SHP77 (cell line): Measurements from ENCODE around the gene KANK4.
"Not testable (repeated sequence)": the region's sequence is repeated elsewhere in the genome, so short reads cannot be mapped to it uniquely, and the experiment has no call there.

ENCODE experiments used
- DNase-seq, 2 experiments: peaks; one replicate each; lab custom pipeline; 2025; lab: John Stamatoyannopoulos, UW

KANK4 gene

DNA sequence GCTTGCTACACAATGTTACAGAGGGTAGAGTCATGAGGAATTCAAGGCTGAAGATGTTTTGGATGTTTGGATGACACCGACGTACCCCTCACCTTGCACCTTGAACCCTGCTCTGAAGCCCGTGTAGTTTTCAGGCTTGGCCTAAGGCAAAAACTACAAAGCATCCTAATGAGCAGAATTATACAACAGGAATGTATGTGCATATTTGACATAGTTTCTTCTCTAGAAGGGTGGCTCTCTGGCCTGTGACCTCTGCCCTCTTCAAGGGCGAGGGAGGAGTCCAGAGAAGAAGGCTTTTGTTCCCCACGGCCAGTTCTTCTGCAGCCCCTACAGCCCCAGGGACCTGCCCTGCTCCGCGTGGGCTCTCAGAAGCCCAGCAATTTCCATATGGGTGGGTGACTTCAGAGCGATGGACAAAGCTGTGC lies 81.3 kb downstream of the KANK4 start:
- no peak for DNase-seq

DNA sequence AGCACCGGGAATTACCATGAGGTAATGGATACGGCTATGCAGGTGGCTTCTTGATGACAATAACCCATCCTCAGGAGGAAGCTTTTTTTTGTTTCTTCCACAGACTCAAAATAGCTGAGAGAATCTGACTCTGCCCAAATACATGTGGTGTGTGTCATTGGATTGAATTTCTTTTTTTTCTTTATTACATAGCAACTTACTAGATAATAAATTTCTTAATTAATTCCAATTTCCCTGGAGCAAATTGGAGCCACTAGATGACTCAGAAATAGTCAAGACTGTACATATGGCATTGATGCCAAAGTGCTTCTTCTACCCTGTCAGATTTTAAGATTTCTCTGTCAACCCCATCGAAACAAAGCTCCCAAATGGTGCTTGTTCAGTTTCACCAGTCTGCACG lies 81.9 kb downstream of the KANK4 start:
- DNase-seq: no peak

DNA sequence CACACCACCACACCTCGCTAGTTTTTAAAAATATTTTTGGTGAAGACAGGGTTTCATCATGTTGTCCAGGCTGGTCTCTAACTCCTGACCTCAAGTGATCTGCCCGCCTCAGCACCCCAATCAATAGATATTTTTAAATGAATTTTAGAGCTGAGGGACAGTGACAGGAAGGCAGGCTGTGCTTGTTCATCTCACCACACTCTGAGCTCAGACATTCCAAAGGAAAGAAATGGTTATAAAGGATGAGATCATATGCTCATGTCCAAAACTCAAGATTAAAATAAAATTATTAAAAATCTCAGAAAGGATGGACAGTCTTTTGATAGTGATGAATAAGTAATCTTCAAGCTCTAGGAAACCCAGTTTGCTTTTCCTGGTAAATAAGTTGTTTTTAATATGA lies 83.7 kb downstream of the KANK4 start:
- DNase-seq: no peak

DNA sequence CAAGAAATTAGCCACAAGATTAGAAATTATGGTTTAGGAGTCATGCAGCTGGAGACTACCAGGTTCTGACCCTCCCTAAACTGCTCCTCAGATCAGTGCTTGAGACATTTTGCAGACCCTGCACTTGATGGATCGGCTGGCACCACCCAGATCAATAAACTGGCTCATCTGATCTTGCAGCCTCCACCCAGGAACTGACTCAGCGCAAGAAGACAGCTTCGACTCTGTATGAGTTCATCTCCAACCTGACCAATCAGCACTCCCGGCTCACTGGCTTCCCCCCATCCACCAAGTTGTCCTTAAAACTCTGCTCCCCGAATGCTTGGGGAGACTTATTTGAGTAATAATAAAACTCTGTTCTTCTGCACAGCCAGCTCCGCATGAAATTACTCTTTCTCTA lies 84.5 kb downstream of the KANK4 start:
- DNase-seq: no peak

DNA sequence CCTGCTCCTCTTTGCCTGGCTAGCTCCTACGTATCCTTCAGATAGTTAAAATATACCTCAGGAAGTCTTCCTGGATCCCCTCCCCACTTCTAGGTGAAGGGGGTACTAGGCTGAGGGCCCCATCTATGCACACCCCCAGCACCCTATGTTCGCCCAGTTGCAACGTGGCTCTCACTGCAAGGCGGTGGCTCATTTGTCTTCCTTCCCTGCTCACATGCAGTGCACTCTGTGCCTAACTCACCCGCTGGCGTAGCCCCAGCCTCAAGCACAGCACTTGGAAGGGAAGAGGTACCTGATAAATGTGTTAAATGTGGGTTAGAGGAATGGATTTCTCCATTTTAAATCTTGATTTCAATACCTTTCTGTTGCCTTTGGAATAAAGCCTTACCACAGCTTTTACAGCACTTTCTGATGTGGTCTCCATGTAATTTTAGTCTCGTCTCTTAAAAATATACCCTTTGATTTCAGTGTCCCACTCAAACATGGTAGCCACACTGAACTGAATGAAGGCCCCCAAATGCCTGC lies 85.2 kb downstream of the KANK4 start:
- DNase-seq: no peak

DNA sequence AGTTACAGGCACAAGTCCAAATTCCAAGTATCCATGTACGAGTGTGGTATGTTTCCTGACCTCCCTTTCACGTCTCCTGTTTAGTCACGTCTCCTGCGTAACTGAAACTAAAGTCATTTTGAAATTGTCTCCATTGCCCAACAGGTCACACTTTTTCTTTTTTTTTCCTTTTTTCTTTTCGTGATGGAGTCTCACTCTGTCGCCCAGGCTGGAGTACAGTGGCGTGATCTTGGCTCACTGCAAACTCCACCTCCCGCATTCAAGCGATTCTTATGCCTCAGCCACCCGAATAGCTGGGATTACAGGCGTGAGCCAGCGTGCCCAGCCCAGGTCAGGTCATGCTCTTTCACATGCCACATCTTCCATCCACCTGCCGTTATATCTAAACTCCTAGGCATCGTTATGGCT lies 86.4 kb downstream of the KANK4 start:
- DNase-seq: no peak

DNA sequence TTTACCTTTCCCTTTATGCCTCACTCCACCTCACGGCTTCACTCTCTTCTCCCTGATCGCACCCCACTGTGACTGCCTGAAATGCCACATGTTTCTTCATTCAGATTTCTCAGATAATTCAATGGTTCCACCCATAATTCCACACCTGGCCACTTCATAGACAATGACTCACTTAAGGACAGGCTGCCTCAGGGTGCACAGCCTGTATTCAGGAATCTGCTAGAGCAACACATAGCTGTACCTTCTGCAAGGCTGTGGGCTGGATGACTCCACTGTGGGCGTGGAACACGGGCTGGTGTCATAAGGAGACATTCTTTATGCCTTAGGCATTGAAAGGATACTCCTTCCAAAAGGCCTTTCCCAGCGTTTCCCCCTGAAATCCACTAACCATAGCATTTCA lies 88.5 kb downstream of the KANK4 start:
- peak in 1 of 2 experiments; percentile 4 for DNase-seq

DNA sequence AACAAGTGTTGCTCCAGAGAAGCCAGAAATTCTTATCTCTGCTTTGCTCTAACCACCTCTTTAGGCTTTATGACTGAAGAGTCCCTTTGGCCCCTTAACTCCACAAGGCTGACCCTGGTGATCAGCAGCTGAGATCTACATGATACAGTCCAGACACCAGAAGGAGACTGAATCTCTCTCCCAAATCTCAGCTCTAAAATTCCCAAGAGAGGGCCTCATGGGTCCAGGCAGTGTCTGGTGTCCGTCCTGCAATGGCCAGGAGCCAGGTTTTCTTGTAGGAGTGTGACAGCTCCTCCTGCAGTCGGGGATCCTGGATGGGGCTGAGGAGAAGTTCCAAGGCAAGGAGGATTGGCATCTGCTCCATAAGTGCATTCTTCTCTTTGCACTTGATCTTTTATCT lies 89.3 kb downstream of the KANK4 start:
- DNase-seq: no peak

DNA sequence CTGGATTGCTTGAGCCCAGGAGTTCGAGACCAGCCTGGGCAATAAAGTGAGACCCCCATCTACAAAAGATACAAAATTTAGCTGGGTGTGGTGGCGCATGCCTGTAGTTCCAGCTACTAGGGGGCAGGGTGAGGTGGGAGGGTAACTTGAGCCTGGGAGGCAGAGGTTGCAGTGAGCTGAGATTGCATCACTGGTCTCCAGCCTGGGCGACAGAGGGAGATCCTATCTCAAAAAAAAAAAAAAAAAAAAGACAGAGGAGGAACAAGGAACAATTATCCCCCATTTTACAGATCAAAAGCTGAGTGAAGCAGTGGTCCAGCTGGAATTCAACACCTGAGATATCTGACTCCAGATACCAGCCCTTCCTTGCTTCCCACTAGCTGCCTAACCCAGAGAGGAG lies 89.8 kb downstream of the KANK4 start:
- DNase-seq: no peak

DNA sequence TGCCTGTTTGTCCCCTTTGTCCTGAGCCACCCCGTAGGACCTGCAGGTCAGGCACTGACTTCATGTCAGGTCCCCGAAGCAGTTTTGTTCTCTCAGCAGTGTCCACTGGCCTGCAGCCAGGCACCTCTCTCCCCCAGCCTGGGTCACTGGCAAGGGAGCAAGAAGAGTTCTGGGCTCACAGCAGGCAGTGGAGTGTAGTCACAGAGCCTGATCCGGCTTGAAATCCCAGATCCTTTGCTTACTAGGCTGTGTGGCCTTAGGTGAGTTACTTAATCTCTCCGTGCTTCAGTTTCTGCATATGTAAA lies 90.4 kb downstream of the KANK4 start:
- no peak for DNase-seq

DNA sequence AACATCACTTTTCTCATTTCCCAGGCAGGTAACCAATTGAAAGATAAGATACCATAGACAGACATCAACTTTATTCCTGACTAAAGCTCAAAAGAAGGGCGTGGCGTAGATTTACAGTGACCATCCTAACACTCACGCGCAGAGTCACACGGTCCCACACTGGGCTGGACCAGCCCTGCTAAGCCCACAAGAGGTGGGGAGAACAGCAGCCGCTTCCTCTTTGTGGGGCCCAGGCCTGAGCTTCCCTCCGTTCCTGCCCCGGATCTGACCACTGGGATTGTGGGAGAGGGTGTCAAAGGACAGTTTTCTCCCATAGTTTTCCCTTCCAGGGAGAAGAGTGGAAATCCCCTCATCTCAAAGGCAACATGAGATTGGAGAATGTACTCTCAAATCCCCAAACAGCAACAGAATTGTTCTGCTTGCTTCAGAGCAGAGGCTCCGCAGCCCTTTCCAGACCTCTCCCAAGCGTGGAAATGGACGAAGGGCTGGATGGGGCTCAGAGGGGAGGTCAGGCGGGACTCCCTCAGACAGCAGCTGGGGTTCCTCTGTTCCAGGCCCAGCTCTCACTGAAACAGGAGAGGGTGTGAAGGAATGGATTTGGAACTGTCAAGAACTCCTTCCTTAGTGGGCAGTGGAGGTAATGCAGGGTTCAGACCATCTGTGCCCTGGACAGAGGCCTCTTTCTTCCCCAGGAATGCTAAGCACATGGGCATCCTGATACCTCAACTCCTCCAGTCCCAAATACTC lies 90.9 kb downstream of the KANK4 start:
- no peak for DNase-seq

DNA sequence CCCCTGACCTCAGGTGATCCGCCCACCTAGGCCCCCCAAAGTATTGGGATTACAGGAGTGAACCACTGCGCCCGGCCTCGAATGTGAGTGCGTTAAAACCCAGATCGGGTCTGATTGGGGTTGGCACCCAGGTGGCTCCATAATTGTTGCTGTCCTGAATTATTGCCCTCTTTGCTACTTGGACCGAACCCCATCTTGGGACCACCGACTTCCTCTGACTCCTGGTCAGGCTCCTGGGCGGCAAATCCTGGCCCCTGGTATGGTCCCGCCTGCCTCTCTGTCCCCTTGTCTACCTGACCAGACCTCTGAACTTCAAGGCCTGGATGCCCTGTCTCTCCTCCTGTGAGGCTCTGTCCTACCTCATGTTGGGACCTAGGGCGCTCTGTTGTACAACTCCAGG lies 91.7 kb downstream of the KANK4 start:
- no peak for DNase-seq

DNA sequence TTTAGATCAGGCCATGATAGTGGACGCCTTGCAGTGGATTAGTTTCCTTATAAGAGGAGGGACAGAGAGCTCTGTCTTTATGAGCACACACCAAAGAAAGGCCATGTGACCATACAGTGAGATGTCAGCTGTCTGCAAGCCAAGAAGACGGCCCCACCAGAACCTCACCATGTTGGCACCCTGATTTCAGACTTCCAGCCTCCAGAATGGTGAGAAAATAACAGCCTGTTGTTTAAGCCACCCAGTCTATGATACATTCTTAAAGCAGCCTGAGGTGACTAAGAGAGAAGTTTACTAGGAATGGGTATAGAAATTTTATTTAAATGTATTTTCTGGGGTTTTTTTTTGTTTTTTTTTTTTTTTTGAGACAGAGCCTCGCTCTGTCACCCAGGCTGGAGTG lies 95.1 kb downstream of the KANK4 start:
- no peak for DNase-seq

DNA sequence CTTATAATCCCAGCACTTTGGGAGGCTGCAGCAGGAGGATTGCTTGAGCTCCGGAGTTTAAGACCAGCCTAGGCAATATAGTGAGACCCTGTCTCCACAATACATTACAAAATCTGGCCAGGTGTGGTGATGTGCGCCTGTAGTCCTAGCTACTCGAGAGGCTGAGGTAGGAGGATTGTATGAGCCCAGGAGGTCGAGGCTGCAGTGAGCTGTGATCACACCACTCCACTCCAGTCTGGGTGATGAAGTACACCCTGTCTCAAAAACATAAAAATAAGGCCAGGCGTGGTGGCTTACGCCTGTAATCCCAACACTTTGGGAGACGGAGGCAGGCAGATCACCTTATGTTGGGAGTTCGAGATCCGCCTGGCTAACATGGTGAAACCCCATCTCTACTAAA lies 96.9 kb downstream of the KANK4 start:
- DNase-seq: no peak

DNA sequence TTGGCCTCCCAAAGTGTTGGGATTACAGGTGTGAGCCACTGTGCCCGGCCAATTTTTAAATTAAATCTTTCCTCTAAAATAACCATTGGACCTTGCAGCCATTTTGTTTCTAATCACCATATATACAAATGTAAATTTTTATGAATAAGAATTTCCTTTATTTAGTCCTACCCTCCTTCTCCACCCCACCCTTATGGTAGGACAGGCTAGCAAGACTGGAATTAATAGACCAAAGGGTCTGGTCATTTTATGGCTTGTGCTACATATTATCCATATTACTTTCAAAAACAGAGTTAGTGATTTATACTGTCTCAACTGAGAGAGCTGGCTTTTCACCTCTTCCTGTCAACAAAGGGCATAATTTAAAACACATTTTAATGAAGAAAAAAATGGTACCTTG lies 98.1 kb downstream of the KANK4 start:
- no peak for DNase-seq

DNA sequence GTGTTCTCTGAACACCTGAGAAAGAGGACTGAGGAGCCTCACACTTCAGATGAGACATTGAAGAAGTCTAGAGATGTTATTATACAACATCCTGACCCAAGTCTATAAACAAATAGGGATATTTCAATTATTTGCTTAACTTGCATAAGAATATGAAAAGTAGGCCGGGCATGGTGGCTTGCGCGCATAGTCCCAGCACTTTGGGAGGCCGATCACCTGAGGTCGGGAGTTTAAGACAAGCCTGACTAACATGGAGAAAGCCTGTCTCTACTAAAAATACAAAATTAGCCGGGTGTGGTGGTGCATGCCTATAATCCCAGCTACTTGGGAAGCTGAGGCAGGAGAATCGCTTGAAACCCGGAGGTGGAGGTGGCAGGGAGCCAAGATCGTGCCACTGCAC lies 98.8 kb downstream of the KANK4 start:
- DNase-seq: not testable (repeated sequence)

DNA sequence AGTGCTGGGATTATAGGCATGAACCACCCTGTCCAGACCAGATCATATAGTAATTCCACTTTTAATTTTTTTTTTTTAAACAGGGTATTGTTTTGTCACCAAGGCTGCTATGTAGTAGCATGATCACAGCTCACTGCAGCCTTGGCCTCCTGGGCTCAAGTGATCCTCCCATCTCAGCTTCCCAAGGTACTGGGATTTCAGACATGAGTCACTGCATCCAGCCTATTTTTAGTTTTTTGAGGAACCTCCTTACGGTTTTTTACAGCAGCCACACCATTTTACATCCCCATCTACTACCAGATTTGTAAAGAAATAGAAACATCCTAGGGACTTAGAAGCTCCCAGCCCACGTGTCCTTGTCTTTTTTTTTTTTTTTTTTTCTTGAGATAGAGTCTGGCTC lies 100.6 kb downstream of the KANK4 start:
- no peak for DNase-seq

DNA sequence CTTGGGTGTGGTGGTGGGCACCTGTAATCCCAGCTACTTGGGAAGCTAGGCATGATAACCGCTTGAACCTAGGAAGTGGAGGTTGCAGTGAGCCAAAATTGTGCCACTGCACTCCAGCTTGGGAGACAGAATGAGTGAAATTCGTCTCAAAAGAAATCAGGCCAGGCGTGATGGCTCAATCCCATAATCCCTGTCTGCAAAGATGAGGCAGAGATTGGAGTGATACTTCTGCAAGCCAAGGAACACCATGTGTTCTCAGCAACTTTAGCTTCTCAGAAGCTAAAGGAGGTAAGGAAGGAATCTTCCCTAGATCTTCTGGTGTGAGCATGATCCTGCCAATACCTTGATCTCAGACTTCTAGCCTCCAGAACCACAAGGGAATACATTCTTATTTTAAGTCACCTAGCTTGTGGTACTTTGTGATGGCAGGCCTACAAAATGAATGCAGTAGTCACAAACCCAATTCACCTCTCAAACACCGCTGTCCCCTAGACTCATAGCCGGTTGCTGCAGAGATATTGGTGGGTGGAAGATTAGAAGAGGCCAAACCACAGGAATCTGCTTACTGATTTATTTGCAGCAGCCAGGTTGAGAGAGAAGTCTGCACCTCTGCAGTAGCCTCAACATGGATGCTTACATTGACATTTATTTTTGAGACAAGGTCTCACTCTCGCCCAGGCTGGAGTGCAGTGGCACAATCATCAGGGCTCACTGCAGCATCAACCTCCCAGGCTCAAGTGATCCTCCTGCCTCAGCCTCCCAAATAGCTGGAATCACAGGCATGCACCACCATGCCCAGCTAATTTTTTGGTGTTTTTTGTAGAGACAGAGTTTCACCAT lies 105.9 kb downstream of the KANK4 start:
- DNase-seq: no peak

DNA sequence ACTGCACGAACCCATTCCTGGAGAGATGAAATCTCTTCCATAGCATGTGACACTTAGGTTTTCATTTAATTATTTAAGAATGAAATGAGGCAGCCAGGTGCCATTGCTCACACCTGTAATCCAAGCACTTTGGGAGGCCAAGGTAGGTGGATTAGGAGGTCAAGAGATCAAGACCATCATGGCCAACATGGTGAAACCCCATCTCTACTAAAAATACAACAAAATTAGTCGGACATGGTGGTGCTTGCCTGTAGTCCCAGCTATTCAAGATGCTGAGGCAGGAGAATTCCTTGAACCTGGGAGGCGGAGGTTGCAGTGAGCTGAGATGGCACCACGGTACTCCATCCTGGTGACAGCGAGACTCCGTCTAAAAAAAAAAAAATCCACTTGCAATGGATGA lies 106.8 kb downstream of the KANK4 start:
- DNase-seq: no peak

DNA sequence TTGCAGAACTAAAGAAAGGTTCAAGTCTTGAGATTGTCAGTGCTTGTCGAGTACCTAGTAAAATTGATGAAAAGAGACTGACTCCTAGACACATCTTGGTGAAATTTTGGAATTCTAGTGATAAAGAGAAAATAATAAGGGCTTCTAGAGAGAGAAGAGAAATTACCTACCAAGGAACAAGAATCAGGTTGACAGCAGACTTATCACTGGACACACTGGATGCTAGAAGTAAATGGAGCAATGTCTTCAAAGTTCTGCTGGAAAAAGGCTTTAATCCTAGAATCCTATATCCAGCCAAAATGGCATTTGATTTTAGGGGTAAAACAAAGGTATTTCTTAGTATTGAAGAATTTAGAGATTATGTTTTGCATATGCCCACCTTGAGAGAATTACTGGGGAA lies 108.3 kb downstream of the KANK4 start:
- no peak for DNase-seq

DNA sequence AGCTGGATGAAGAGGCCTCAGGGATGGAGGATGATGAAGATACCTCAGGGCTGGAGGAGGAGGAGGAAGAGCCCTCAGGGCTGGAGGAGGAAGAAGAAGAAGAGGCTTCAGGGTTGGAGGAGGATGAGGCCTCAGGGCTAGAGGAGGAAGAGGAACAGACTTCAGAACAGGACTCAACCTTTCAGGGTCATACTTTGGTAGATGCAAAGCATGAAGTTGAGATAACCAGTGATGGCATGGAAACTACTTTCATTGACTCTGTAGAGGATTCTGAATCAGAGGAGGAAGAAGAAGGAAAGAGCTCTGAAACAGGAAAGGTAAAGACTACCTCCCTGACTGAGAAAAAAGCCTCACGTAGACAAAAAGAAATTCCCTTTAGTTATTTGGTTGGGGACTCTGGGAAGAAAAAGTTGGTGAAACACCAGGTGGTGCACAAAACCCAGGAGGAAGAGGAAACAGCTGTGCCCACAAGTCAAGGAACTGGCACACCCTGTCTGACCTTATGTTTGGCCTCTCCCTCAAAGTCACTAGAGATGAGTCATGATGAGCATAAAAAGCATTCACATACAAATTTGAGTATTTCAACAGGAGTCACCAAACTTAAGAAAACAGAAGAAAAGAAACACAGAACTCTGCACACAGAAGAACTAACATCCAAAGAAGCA lies 109.2 kb downstream of the KANK4 start:
- DNase-seq: no peak

DNA sequence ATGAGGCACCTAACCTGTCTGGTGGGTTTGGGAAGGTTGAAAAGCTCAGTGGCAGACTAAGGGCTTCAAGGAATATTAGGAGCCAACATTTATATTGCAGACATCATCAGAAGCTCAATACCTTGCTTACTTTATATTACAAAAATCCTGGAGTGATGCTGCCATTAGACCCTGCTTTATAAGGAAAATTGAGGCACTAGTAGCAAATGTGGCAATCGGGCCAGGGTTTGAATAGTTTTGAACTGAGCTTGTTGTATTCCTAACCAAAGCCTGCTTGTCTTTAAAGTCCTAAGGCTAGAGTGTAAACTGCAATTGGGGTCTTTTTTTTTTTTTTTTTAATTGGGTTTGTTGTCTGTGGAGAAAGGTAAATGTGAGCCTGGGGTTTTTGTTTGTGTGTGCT lies 110.3 kb downstream of the KANK4 start:
- DNase-seq: no peak

DNA sequence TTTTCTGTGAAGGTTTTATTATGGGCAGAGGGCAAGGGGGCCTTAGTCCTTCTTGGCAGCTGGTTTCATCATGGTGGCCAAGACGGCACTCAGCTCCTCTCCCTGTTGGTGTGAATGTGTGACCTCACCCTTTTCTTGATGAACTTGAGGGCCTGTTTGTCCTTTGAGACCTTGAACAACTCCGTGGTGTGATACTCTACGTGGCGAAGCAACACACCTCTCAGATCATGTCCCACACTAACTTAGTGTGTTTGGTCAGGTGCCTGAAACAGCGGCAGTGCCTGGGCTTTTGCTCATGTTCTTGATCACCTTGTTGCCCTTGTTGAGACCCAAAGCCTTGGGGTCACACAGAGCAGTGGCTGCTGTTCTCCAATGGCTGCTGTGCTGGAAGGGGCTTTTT lies 111.1 kb downstream of the KANK4 start:
- no peak for DNase-seq
